ENCODE results near the gene WFDC2. TPM values are rescaled to one million over a fixed set of nuclear protein-coding genes. Genes with fewer than 3 reads are reported as not detected.
A peak's percentile ranks its signal among the peaks of the same experiment; 100 is the strongest.

Gene WFDC2
- total RNA-seq, 2 donors from 2014 or later: not detected

- no peak overlapping the region for H3K27ac Mint-ChIP-seq
Measured at GRCh38 chr20:45440891-45441685, 28.5 kb upstream of the WFDC2 start.

GRCh38 chr20:45441746-45442145, 27.8 kb upstream of the WFDC2 start:
- H3K4me3 Mint-ChIP-seq: no peak overlapping the region
- ATAC-seq (no peak), DNase-seq (ENCODE audit: low spot score) (no peak)
- no peaks in the 10 kb centered on the region for H3K9me3 Mint-ChIP-seq
- H3K4me1 Mint-ChIP-seq (ENCODE audit: low read depth in 2 of 2): peaks cover 16 to 18% of the 10 kb centered on the region in 2 donors
- no peak overlapping the region for H3K27ac Mint-ChIP-seq
- no peaks in the 10 kb centered on the region for H3K36me3 Mint-ChIP-seq
- peaks cover 0 to 10% of the 10 kb centered on the region in 2 donors for H3K27me3 Mint-ChIP-seq

More at GRCh38 chr20:45440891-45441685, 28.5 kb upstream of the WFDC2 start:
- ATAC-seq (no peak), DNase-seq (ENCODE audit: low spot score) (no peak)
- Mint-ChIP-seq H3K4me3 (no peak overlapping the region), H3K9me3 (no peaks in the 10 kb centered on the region), H3K4me1 (ENCODE audit: low read depth in 2 of 2) (peaks cover 18 to 21% of the 10 kb centered on the region in 2 donors), H3K36me3 (no peaks in the 10 kb centered on the region), H3K27me3 (peaks cover 0 to 10% of the 10 kb centered on the region in 2 donors)

GRCh38 chr20:45444050-45444449, 25.5 kb upstream of the WFDC2 start:
- no peak for ATAC-seq
- DNase-seq (ENCODE audit: low spot score): no peak
- Mint-ChIP-seq H3K4me3 (no peak overlapping the region), H3K9me3 (no peaks in the 10 kb centered on the region), H3K36me3 (no peaks in the 10 kb centered on the region), H3K4me1 (ENCODE audit: low read depth in 2 of 2) (peaks cover 11 to 15% of the 10 kb centered on the region in 2 donors), H3K27me3 (peaks cover 0 to 10% of the 10 kb centered on the region in 2 donors), H3K27ac (no peak overlapping the region)

- no peaks in the 10 kb centered on the region for H3K9me3 Mint-ChIP-seq
- ATAC-seq (peak; percentile 63 to 69), DNase-seq (ENCODE audit: low spot score) (no peak)
- H3K27ac Mint-ChIP-seq: no peak overlapping the region
- H3K4me3 Mint-ChIP-seq: no peak overlapping the region
- no peaks in the 10 kb centered on the region for H3K36me3 Mint-ChIP-seq
- H3K27me3 Mint-ChIP-seq: peaks cover 0 to 10% of the 10 kb centered on the region in 2 donors
- peaks cover 11 to 15% of the 10 kb centered on the region in 2 donors for H3K4me1 Mint-ChIP-seq (ENCODE audit: low read depth in 2 of 2)
Measured at GRCh38 chr20:45445805-45446562, 23.6 kb upstream of the WFDC2 start.

GRCh38 chr20:45448270-45448669, 21.3 kb upstream of the WFDC2 start:
- no peak for ATAC-seq
- Mint-ChIP-seq H3K4me3 (no peak overlapping the region), H3K27ac (no peak overlapping the region), H3K4me1 (ENCODE audit: low read depth in 2 of 2) (peaks cover 11 to 15% of the 10 kb centered on the region in 2 donors), H3K36me3 (no peaks in the 10 kb centered on the region), H3K27me3 (peaks cover 4 to 10% of the 10 kb centered on the region in 2 donors), H3K9me3 (no peaks in the 10 kb centered on the region)
- no peak for DNase-seq (ENCODE audit: low spot score)

GRCh38 chr20:45449528-45449927, 20.0 kb upstream of the WFDC2 start:
- DNase-seq (ENCODE audit: low spot score) (no peak), ATAC-seq (no peak)
- Mint-ChIP-seq H3K4me1 (ENCODE audit: low read depth in 2 of 2) (peaks cover under 1 to 6% of the 10 kb centered on the region in 2 donors), H3K27me3 (peaks cover 6 to 7% of the 10 kb centered on the region in 2 donors), H3K4me3 (no peak overlapping the region), H3K36me3 (no peaks in the 10 kb centered on the region), H3K27ac (no peak overlapping the region), H3K9me3 (no peaks in the 10 kb centered on the region)

GRCh38 chr20:45450097-45450818, 19.3 kb upstream of the WFDC2 start:
- Mint-ChIP-seq H3K36me3 (no peaks in the 10 kb centered on the region), H3K9me3 (no peaks in the 10 kb centered on the region), H3K27ac (no peak overlapping the region), H3K27me3 (peaks cover 5 to 6% of the 10 kb centered on the region in 2 donors), H3K4me1 (ENCODE audit: low read depth in 2 of 2) (peaks cover 0 to 5% of the 10 kb centered on the region in 2 donors), H3K4me3 (no peak overlapping the region)
- ATAC-seq: no peak
- no peak for DNase-seq (ENCODE audit: low spot score)

- DNase-seq (ENCODE audit: low spot score) (no peak), ATAC-seq (no peak)
- Mint-ChIP-seq H3K36me3 (no peaks in the 10 kb centered on the region), H3K4me1 (ENCODE audit: low read depth in 2 of 2) (no peaks in the 10 kb centered on the region), H3K4me3 (no peak overlapping the region), H3K27me3 (peaks cover 2 to 6% of the 10 kb centered on the region in 2 donors), H3K27ac (no peak overlapping the region), H3K9me3 (no peaks in the 10 kb centered on the region)
Measured at GRCh38 chr20:45452238-45452637, 17.3 kb upstream of the WFDC2 start.

GRCh38 chr20:45452772-45453691, 16.5 kb upstream of the WFDC2 start:
- no peaks in the 10 kb centered on the region for H3K36me3 Mint-ChIP-seq
- DNase-seq (ENCODE audit: low spot score) (no peak), ATAC-seq (no peak)
- no peaks in the 10 kb centered on the region for H3K9me3 Mint-ChIP-seq
- H3K27ac Mint-ChIP-seq: no peak overlapping the region
- peaks cover 2 to 6% of the 10 kb centered on the region in 2 donors for H3K27me3 Mint-ChIP-seq
- peaks cover 0 to 4% of the 10 kb centered on the region in 2 donors for H3K4me1 Mint-ChIP-seq (ENCODE audit: low read depth in 2 of 2)
- H3K4me3 Mint-ChIP-seq: no peak overlapping the region

- Mint-ChIP-seq H3K36me3 (no peaks in the 10 kb centered on the region), H3K4me1 (ENCODE audit: low read depth in 2 of 2) (peaks cover 0 to 4% of the 10 kb centered on the region in 2 donors)
Measured at GRCh38 chr20:45456632-45457031, 12.9 kb upstream of the WFDC2 start.

GRCh38 chr20:45459606-45460005, 9.9 kb upstream of the WFDC2 start:
- no peak overlapping the region for H3K27ac Mint-ChIP-seq
- peaks cover 5 to 8% of the 10 kb centered on the region in 2 donors for H3K27me3 Mint-ChIP-seq
- H3K4me1 Mint-ChIP-seq (ENCODE audit: low read depth in 2 of 2): peaks cover 0 to 4% of the 10 kb centered on the region in 2 donors
- no peak for DNase-seq (ENCODE audit: low spot score)
- no peak overlapping the region for H3K4me3 Mint-ChIP-seq
- no peak for ATAC-seq
- no peaks in the 10 kb centered on the region for H3K9me3 Mint-ChIP-seq
- H3K36me3 Mint-ChIP-seq: no peaks in the 10 kb centered on the region

More at GRCh38 chr20:45456632-45457031, 12.9 kb upstream of the WFDC2 start:
- no peak overlapping the region for H3K4me3 Mint-ChIP-seq
- no peaks in the 10 kb centered on the region for H3K9me3 Mint-ChIP-seq
- DNase-seq (ENCODE audit: low spot score) (no peak), ATAC-seq (no peak)
- peaks cover 5 to 13% of the 10 kb centered on the region in 2 donors for H3K27me3 Mint-ChIP-seq
- no peak overlapping the region for H3K27ac Mint-ChIP-seq

- Mint-ChIP-seq H3K36me3 (no peaks in the 10 kb centered on the region), H3K27ac (no peak overlapping the region), H3K4me3 (no peak overlapping the region), H3K9me3 (no peaks in the 10 kb centered on the region), H3K27me3 (peaks cover 9 to 11% of the 10 kb centered on the region in 2 donors), H3K4me1 (ENCODE audit: low read depth in 2 of 2) (peaks cover 0 to 4% of the 10 kb centered on the region in 2 donors)
- DNase-seq (ENCODE audit: low spot score): no peak
- no peak for ATAC-seq
Measured at GRCh38 chr20:45461225-45461624, 8.3 kb upstream of the WFDC2 start.

Measured in natural killer cell treated with Interleukin-12 subunit alpha and Interleukin-12 subunit beta and Interleukin-15 and Interleukin-18, amount 100 ng/mL, for 72 hours (primary cell).